HG02973 (cell line): ENCODE results near the gene UBE4B.
A peak's percentile ranks its signal among the peaks of the same experiment; 100 is the strongest.
"Not testable (repeated sequence)": the region's sequence is repeated elsewhere in the genome, so short reads cannot be mapped to it uniquely, and the experiment has no call there.

Experiments used
- ATAC-seq: cut with Tn5 transposase; IDR thresholded peaks from one replicate; pipeline ENCODE4 v1.9.1; 2021; ENCODE audit warnings: moderate library complexity; ENCODE audit not compliant: unreplicated experiment

The UBE4B gene

GRCh38 chr1:10032590-10033358 lies at the start of gene UBE4B:
Gene UBE4B (plus strand): TSS chr1:10032958. CDS start chr1:10033671, 713 bp downstream.
- peak; percentile 91 for ATAC-seq

GRCh38 chr1:9984253-9984652 lies 48.5 kb upstream of the UBE4B start:
- no peak for ATAC-seq

GRCh38 chr1:9985001-9985400 lies 47.8 kb upstream of the UBE4B start:
- no peak for ATAC-seq

DNA sequence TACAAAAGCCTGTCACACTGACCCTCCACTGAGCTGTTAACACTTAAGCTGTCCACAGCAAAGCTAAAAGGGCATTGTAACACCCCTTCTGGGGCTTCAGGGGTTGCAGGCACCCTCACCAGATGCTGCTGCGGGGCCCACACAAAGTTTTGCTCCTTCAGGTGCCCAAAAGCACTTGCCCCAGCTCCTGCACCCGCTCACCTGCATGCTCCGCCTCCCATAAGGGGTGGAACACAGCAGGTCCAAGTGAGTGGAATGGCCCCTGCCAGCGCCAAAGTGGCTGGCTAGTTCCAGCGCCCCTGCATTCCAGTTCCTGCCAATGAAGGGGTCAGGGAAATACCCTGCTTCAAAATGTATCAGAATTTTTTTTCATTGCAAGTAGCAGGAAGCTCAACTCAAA lies 43.0 kb upstream of the UBE4B start:
- ATAC-seq, result no peak

DNA sequence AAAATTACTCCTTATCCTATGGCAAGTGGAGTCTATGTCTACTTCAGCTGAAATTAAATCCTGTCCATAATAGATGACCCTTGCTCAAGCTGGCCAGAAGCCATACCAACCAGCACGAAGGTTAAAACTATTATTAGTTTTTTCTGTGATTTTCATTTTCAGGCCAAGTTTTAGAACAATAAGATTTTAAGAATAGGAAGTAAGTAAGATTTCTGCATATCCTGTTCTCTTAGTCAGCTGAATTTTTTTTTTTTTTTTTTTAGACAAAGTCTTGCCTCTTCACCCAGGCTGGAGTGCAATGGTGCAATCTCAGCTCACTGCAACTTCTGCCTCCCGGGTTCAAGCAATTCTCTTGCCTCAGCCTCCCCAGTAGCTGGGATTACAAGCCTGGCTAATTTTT lies 41.8 kb upstream of the UBE4B start:
- ATAC-seq, result no peak

DNA sequence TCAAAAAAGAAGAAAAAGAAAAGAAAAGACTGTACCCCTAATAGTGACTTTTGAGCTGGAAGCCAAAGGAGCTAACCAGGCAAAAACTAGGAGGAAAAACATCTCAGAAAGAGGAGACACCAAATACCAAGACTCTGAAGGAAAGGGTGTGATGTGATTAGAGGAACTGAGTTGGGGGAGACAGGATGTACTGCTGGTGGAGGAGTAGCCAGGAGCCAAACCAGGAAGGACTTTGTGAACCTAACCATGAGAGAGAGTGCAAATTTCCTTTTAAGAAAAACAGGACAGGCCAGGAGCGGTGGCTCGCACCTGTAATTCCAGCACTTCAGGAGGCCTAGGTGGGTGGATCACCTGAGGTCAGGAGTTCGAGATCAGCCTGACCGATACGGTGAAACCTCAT lies 39.8 kb upstream of the UBE4B start:
- ATAC-seq, result no peak

DNA sequence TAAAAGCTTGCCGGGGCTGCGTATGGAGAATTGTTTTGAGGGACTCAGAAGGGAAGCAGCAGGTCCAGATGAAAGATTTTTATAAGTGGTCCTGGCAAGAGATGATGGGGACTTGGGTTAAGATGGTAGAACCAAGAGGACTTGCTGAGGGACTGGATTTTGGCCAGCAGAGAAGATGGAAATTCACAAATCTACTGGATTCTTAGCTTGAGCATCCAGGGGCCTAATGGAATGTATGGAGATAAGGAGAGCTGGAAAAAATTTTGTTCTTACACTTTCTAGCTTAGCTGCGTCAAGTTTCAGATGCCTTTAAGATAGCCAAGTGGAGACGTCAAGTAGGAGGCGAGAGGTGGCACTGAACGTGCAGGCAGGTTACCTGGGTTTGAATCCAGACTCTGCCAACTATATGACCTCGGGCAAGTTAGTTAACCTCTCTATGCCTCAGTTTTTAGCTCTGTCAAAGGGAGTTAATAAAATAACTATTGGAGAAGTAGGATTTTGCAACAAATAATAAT lies 39.1 kb upstream of the UBE4B start:
- ATAC-seq, result no peak

GRCh38 chr1:9996624-9997582 lies 35.9 kb upstream of the UBE4B start, which contains the start of gene RBP7:
Gene RBP7 (plus strand): TSS chr1:9997228. CDS start chr1:9997259, 31 bp downstream.
- ATAC-seq, result no peak

GRCh38 chr1:10001016-10001665 lies 31.6 kb upstream of the UBE4B start:
- no peak for ATAC-seq

- ATAC-seq, result not testable (repeated sequence)
These were observed 27.5 kb upstream of the UBE4B start for GRCh38 chr1:10005248-10005647.

- ATAC-seq, result no peak
These were observed 25.6 kb upstream of the UBE4B start for GRCh38 chr1:10007169-10007568.

DNA sequence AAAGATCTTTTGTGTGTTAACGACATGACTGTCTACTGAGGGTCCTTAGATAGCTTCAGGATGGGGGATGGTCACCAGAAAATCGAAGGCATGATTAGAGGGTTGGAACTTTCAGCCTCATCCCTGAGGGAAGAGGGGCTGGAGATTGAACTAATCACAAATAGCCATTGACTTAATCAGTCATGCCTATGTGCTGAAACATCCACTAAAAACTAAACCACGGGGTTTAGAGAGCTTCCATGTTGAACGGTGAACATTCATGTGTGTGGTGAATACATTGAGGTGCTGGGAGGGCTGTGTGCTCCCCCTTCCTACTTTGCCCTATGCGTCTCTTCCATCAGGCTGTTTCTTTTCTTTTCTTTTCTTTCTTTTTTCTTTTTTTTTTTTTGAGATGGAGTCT lies 18.7 kb upstream of the UBE4B start:
- no peak for ATAC-seq

GRCh38 chr1:10019561-10019960 lies 13.2 kb upstream of the UBE4B start:
- no peak for ATAC-seq

DNA sequence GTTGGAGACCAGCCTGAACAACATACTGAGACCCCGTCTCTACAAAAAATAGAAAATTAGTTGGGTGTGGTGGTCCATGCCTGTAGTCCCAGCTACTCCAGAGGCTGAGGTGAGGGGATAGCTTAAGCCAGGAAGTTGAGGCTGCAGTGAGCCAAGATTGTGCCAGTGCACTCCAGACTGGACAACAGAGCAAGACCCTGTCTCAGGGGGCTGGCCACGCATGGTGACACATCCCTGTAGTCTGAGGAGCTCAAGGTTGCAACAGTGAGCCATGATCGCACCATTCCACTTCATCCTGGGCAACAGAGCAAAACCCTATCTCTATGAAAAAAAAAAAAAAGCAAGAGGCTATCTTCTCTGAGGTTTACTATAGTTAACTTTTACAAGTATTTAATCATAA lies 12.7 kb upstream of the UBE4B start:
- no peak for ATAC-seq

- ATAC-seq, result not testable (repeated sequence)
These were observed 12.1 kb upstream of the UBE4B start for GRCh38 chr1:10020678-10021077.

- ATAC-seq, result not testable (repeated sequence)
These were observed 10.8 kb upstream of the UBE4B start for GRCh38 chr1:10021992-10022391.

DNA sequence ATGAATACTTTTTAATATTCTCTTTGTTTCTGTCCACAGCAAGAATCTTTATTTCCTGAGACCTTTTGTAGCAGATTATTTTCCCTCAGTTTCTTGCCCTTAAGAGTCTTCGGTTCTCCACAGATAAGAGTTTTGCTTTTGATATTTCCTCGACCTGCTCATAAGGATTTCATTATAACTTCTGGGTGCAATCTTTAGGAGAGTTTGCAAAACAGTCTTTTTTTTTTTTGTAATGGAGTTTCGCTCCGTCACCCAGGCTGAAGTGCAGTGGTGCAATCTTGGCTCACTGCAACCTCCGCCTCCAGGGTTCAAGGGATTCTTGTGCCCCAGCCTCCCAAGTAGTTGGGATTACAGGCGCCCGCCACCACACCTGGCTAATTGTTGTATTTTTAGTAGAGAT lies 10.1 kb upstream of the UBE4B start:
- no peak for ATAC-seq

GRCh38 chr1:10025354-10025753 lies 7.4 kb upstream of the UBE4B start:
- ATAC-seq, result no peak

DNA sequence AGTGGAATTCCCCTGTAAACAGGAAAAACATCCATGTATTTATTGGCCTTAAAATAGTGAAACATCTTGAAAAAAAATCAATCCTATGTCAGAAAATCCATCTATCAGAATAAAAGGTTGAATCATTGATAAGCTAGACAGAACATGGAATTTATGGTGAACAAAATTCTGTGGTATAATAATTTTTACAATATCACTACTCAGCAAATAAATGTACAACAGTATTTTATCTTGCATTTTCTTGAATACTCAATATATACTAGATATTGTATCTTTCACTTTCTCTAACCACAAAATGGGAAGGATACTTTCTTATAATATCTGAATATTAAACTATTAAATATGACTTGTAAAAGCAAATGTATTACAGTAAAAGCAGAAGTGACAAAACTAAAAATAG lies 5.7 kb upstream of the UBE4B start:
- no peak for ATAC-seq

GRCh38 chr1:10028956-10029500 lies 3.7 kb upstream of the UBE4B start:
- ATAC-seq, result not testable (repeated sequence)

DNA sequence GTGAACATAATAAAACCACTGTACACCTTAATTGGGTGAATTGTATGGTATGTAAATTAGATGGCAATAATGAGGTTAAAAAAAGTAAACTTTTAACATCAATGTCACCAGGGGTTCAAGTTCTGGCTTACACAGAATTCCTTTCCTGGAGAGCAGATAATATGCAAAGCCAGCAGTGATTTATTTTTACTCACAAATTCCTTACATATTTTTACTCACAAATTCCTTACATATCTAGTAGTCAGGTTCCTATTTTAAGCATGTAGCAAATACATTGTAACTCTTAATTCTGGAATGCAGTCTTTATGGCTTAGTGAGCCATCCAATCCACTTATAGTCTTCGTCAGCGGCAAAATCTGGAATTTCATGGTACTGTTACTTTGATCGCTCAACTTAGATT lies 1.3 kb upstream of the UBE4B start:
- no peak for ATAC-seq
